HCT116 (cell line): ENCODE measurements around the gene TMED7. TPM values are rescaled to one million over a fixed set of nuclear protein-coding genes. Genes with fewer than 3 reads are reported as not detected.

Experiments
- ATAC-seq: fragments of 200-7000 bp; cut with Tn5 transposase; 2 replicates; pipeline ENCODE4 v1.9.1; 2020; ENCODE audit warnings: mild to moderate bottlenecking, moderate library complexity
- BruUV-seq: library from RNA; stranded (reverse); fragments of 400-500 nt; replicated peaks from 2 replicates; lab custom pipeline; 2021; lab: Mats Ljungman, UMichigan
- CTCF ChIA-PET: fragments of 300-600 bp; sonication (Branson Sonifier 250); formaldehyde crosslinking; loops from one replicate; lab custom pipeline; 2021; ENCODE audit warnings: antibody characterized with exemption; lab: Charles Lee
- POLR2A ChIA-PET: fragments of 300-600, 350-600 bp; sonication (Branson Sonifier 250); formaldehyde crosslinking; loops from one replicate; lab custom pipeline; 2021; ENCODE audit warnings: antibody characterized with exemption; lab: Charles Lee
- RAD21 ChIA-PET, 2 experiments: fragments of 300-600 bp; sonication (Branson Sonifier 250); formaldehyde crosslinking; loops; one replicate each; lab custom pipeline; 2023; ENCODE audit warnings: low total read pairs in 2 of 2; ENCODE audit not compliant: uncharacterized antibody in 2 of 2, unreplicated experiment in 2 of 2, low non-redundant PET in 1 of 2; lab: Charles Lee
- DNase-seq: peaks from one replicate; pipeline ENCODE4 v3.0.0-alpha.2; 2010; ENCODE audit warnings: low read depth, low spot score
- H2AFZ ChIP-seq: fragments of 200-600 bp; shearing (Covaris generic), sonication (generic); 2 replicates; pipeline ENCODE4 v1.6.1; 2017; ENCODE audit warnings: low read depth, mixed run types, mixed read lengths, antibody characterized with exemption, low read length; ENCODE audit not compliant: poor library complexity, severe bottlenecking
- H3K27ac ChIP-seq: 2 replicates; pipeline ENCODE4 v1.5.1; 2012; ENCODE audit warnings: low read depth, low read length
- H3K27me3 ChIP-seq: fragments of 200-600 bp; sonication (generic); 2 replicates; pipeline ENCODE4 v1.6.1; 2016; ENCODE audit warnings: mixed run types, low read length, mixed read lengths; ENCODE audit not compliant: insufficient read depth
- H3K36me3 ChIP-seq, 2 experiments: fragments of 200-500 bp in 1 of 2; fragments of 200-600 bp in 1 of 2; sonication (Bioruptor generic) in 1 of 2; sonication (generic) in 1 of 2; 2 replicates each; pipeline versions ENCODE4 v1.5.1 to v1.6.1; 2014 to 2016; ENCODE audit warnings: low read length in 2 of 2, inconsistent platforms in 1 of 2, mixed read lengths in 1 of 2, mixed run types in 1 of 2; ENCODE audit not compliant: insufficient read depth in 2 of 2, control insufficient read depth in 1 of 2
- H3K4me1 ChIP-seq, 2 experiments: fragments of 200-600 bp in 1 of 2; sonication (generic) in 1 of 2; 2 replicates each; pipeline versions ENCODE4 v1.5.1 to v1.6.1; 2012 to 2017; ENCODE audit warnings: low read length in 2 of 2, inconsistent platforms in 1 of 2, mild to moderate bottlenecking in 1 of 2, mixed read lengths in 1 of 2, mixed run types in 1 of 2, moderate library complexity in 1 of 2; ENCODE audit not compliant: insufficient read depth in 2 of 2, control insufficient read depth in 1 of 2
- H3K4me2 ChIP-seq: fragments of 200-600 bp; sonication (generic); 2 replicates; pipeline ENCODE4 v1.6.1; 2017; ENCODE audit warnings: mixed run types, low read length, mixed read lengths
- H3K4me3 ChIP-seq, 2 experiments: fragments of 200-600 bp in 1 of 2; sonication (generic) in 1 of 2; replicated peaks in 1 of 2; 2 replicates each; pipeline ENCODE4 v1.5.1; 2011 to 2016; ENCODE audit warnings: low read length in 2 of 2, control low read depth in 1 of 2, low read depth in 1 of 2, mild to moderate bottlenecking in 1 of 2, mixed read lengths in 1 of 2, mixed run types in 1 of 2
- H3K79me2 ChIP-seq: fragments of 200-600 bp; sonication (generic); 2 replicates; pipeline ENCODE4 v1.6.1; 2017; ENCODE audit warnings: mild to moderate bottlenecking, mixed run types, low read length, moderate library complexity, mixed read lengths; ENCODE audit not compliant: insufficient read depth
- H3K9ac ChIP-seq: fragments of 200-600 bp; sonication (generic); 2 replicates; pipeline ENCODE4 v1.6.1; 2016; ENCODE audit warnings: low read length, mixed read lengths
- H3K9me2 ChIP-seq: fragments of 200-600 bp; sonication (generic), shearing (Covaris generic); 2 replicates; pipeline ENCODE4 v1.6.1; 2017; ENCODE audit warnings: mixed run types, mild to moderate bottlenecking, moderate library complexity; ENCODE audit not compliant: insufficient read depth
- H3K9me3 ChIP-seq, 2 experiments: fragments of 200-500 bp in 1 of 2; fragments of 200-600 bp in 1 of 2; sonication (Bioruptor generic) in 1 of 2; sonication (generic) in 1 of 2; 2 replicates each; pipeline ENCODE4 v1.6.1; 2014 to 2017; ENCODE audit warnings: low read length in 2 of 2, mixed read lengths in 2 of 2, inconsistent platforms in 1 of 2, low read depth in 1 of 2, mild to moderate bottlenecking in 1 of 2, mixed run types in 1 of 2, moderate library complexity in 1 of 2; ENCODE audit not compliant: control insufficient read depth in 1 of 2, insufficient read depth in 1 of 2
- H4K20me1 ChIP-seq: fragments of 200-600 bp; sonication (generic), shearing (Covaris generic); 2 replicates; pipeline ENCODE4 v1.6.1; 2017; ENCODE audit warnings: mixed run types, mild to moderate bottlenecking, moderate library complexity; ENCODE audit not compliant: insufficient read depth
- CBX3 ChIP-seq: IDR thresholded peaks from 2 replicates; pipeline ENCODE4 v1.6.1; 2012; ENCODE audit warnings: low read depth
- EZH2 ChIP-seq: fragments of 200-600 bp; sonication (generic); IDR thresholded peaks from 2 replicates; pipeline ENCODE4 v1.6.1; 2017; ENCODE audit warnings: antibody characterized with exemption, mixed run types
- JUND ChIP-seq: IDR thresholded peaks from 2 replicates; pipeline ENCODE4 v1.6.1; 2012
- SIN3A ChIP-seq: IDR thresholded peaks from 2 replicates; pipeline ENCODE4 v1.6.1; 2012; ENCODE audit warnings: low read depth
- TCF7L2 ChIP-seq: IDR thresholded peaks from 2 replicates; pipeline ENCODE4 v1.7.0; 2011; ENCODE audit warnings: borderline replicate concordance, inconsistent platforms; ENCODE audit not compliant: insufficient read depth, insufficient read length; ENCODE audit errors: extremely low read depth
- intact Hi-C: fragments of 100-400 bp; cut with micrococcal nuclease; formaldehyde crosslinking; loops from 2 replicates; pipeline ENCODE4 v1.10.0; 2022
- total RNA-seq: library from RNA; stranded (reverse); gene quantifications from one replicate; pipeline ENCODE4 v1.2.1, GENCODE V29; 2021; ENCODE audit not compliant: unreplicated experiment
- TF ChIP-seq, protein P1 (sequence below), 3 experiments: fragments of 200-600 bp in 1 of 3; sonication (generic) in 1 of 3; IDR thresholded peaks in 2 of 3; conservative IDR thresholded peaks in 1 of 3; 2 replicates each; pipeline ENCODE4 v1.5.1; 2012 to 2017; ENCODE audit warnings: low read depth in 2 of 3, low read length in 2 of 3, antibody characterized with exemption in 1 of 3, borderline replicate concordance in 1 of 3, control low read depth in 1 of 3, mild to moderate bottlenecking in 1 of 3, mixed read lengths in 1 of 3, mixed run types in 1 of 3, moderate library complexity in 1 of 3; ENCODE audit not compliant: insufficient read depth in 1 of 3
- TF ChIP-seq, protein P2 (sequence below): IDR thresholded peaks from 2 replicates; pipeline ENCODE4 v1.6.1; 2012; ENCODE audit warnings: low read depth

Gene TMED7
- total RNA-seq, 1 experiment from 2014 or later, result 167 TPM

DNA sequence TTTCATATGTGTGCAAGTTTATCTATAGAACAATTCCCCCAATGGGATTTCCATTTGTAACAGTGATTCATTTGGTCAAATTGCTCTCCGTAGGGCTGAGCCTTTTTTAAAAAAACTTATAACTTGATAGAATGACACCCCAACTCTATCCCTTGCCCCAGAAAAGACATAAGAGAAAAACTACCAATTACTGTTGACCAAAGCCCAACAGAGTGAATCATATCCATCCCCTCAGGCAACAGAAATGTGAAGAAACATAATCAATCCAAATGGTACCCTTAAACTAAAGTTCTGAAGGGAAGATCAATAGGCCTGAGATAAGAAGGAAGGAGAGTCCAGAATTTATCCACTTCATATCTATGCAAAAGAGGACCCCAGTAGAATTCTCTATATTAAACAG is 41.3 kb downstream of the TMED7 start:
- no peak overlapping the region for H3K27ac ChIP-seq
- ChIA-PET POLR2A (no interaction called here), RAD21 (no interaction called here)

DNA sequence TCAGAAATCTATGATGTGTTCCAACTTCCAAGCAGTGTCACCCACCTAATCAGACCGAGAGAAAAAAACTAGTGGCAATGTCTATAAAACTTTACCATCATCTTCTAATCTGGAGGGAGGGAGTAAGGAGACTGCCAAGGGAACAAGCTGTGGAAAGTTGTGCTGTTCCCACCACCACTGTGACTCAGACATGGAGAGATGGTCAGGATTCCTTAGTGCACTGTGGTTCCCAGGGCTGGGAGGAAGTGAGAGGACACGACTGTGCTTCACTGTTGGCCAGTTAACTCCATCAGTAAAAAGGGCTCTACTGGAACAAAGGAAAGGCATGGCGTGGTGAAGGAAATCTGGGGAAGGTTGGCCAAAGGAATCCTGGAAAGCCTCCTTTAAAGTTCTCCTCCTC is 42.4 kb downstream of the TMED7 start:
- no peak for TF ChIP-seq JUND
- TF ChIP-seq TCF7L2, result no peak
- TF ChIP-seq CBX3, result no peak
- TF ChIP-seq, protein P1, sequence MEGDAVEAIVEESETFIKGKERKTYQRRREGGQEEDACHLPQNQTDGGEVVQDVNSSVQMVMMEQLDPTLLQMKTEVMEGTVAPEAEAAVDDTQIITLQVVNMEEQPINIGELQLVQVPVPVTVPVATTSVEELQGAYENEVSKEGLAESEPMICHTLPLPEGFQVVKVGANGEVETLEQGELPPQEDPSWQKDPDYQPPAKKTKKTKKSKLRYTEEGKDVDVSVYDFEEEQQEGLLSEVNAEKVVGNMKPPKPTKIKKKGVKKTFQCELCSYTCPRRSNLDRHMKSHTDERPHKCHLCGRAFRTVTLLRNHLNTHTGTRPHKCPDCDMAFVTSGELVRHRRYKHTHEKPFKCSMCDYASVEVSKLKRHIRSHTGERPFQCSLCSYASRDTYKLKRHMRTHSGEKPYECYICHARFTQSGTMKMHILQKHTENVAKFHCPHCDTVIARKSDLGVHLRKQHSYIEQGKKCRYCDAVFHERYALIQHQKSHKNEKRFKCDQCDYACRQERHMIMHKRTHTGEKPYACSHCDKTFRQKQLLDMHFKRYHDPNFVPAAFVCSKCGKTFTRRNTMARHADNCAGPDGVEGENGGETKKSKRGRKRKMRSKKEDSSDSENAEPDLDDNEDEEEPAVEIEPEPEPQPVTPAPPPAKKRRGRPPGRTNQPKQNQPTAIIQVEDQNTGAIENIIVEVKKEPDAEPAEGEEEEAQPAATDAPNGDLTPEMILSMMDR (IDR thresholded peaks at IDR 0.05 in 2 of 3, conservative IDR thresholded peaks at IDR 0.05 in 1 of 3; ENCODE audit: borderline replicate concordance in 1 of 3, insufficient read depth in 1 of 3, low read depth in 2 of 3, low read length in 2 of 3), result no peak
- Histone ChIP-seq H3K4me3 (no peak overlapping the region), H3K9ac (no peak overlapping the region), H3K9me3 (no peaks in the 10 kb centered on the region), H3K4me1 (peaks cover 0 to 4% of the 10 kb centered on the region in 2 experiments; a peak in 1 of 4 replicates), H3K9me2 (no peaks in the 10 kb centered on the region), H2AFZ (no peak overlapping the region), H4K20me1 (no peaks in the 10 kb centered on the region), H3K79me2 (peaks cover 6% of the 10 kb centered on the region; the same call in 1 of the 2 replicates), H3K4me2 (no peak overlapping the region), H3K36me3 (no peaks in the 10 kb centered on the region), H3K27ac (no peak overlapping the region), H3K27me3 (no peaks in the 10 kb centered on the region)
- ChIA-PET POLR2A (no interaction called here), RAD21 (no interaction called here), CTCF (no interaction called here)
- intact Hi-C loops, result no loop called here
- ATAC-seq, result no peak
- no peak for DNase-seq
- no TSS peak for BruUV-seq

More for the DNA sequence above, 41.3 kb downstream of the TMED7 start:
- H3K4me3 ChIP-seq, result no peak overlapping the region
- DNase-seq, result no peak
- CTCF ChIA-PET, result interaction anchor here (1.7 kb wide), 1 partner anchor 10 kb away, joined by 4 read pairs; no protein-coding TSS in a partner anchor
- intact Hi-C loops, result no loop called here
- ATAC-seq, result no peak
- no peaks in the 10 kb centered on the region for H3K9me2 ChIP-seq
- peaks cover 6% of the 10 kb centered on the region; the same call in 1 of the 2 replicates for H3K79me2 ChIP-seq
- BruUV-seq, result no TSS peak
- H3K27me3 ChIP-seq, result no peaks in the 10 kb centered on the region
- H3K9ac ChIP-seq, result no peak overlapping the region
- no peaks in the 10 kb centered on the region for H3K9me3 ChIP-seq
- no peak overlapping the region for H3K4me2 ChIP-seq
- no peaks in the 10 kb centered on the region for H3K36me3 ChIP-seq
- H2AFZ ChIP-seq, result no peak overlapping the region
- no peaks in the 10 kb centered on the region for H4K20me1 ChIP-seq
- TF ChIP-seq SIN3A (no peak), EZH2 (no peak), CBX3 (no peak)
- TF ChIP-seq, protein P2, sequence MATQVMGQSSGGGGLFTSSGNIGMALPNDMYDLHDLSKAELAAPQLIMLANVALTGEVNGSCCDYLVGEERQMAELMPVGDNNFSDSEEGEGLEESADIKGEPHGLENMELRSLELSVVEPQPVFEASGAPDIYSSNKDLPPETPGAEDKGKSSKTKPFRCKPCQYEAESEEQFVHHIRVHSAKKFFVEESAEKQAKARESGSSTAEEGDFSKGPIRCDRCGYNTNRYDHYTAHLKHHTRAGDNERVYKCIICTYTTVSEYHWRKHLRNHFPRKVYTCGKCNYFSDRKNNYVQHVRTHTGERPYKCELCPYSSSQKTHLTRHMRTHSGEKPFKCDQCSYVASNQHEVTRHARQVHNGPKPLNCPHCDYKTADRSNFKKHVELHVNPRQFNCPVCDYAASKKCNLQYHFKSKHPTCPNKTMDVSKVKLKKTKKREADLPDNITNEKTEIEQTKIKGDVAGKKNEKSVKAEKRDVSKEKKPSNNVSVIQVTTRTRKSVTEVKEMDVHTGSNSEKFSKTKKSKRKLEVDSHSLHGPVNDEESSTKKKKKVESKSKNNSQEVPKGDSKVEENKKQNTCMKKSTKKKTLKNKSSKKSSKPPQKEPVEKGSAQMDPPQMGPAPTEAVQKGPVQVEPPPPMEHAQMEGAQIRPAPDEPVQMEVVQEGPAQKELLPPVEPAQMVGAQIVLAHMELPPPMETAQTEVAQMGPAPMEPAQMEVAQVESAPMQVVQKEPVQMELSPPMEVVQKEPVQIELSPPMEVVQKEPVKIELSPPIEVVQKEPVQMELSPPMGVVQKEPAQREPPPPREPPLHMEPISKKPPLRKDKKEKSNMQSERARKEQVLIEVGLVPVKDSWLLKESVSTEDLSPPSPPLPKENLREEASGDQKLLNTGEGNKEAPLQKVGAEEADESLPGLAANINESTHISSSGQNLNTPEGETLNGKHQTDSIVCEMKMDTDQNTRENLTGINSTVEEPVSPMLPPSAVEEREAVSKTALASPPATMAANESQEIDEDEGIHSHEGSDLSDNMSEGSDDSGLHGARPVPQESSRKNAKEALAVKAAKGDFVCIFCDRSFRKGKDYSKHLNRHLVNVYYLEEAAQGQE, result no peak
- TF ChIP-seq, all 23 proteins: peak for 0
- peaks cover 0 to 4% of the 10 kb centered on the region in 2 experiments; a peak in 1 of 4 replicates for H3K4me1 ChIP-seq
